PC-9 (cell line): Measurements from ENCODE around the gene MRPL49. TPM values are rescaled to one million over a fixed set of nuclear protein-coding genes. Genes with fewer than 3 reads are reported as not detected.

Experiments
- BruUV-seq: library from RNA; stranded (reverse); fragments of 400-500 nt; replicated peaks from 2 replicates; lab custom pipeline; 2021; lab: Mats Ljungman, UMichigan
- CTCF ChIA-PET: fragments of 300-600 bp; sonication (Branson Sonifier 250); formaldehyde crosslinking; loops from one replicate; lab custom pipeline; 2022; ENCODE audit warnings: antibody characterized with exemption; lab: Charles Lee
- POLR2A ChIA-PET: fragments of 300-600 bp; sonication (Branson Sonifier 250); formaldehyde crosslinking; loops from one replicate; lab custom pipeline; 2022; ENCODE audit warnings: antibody characterized with exemption; ENCODE audit not compliant: unreplicated experiment; lab: Charles Lee
- DNase-seq, 2 experiments: peaks; one replicate each; pipeline versions ENCODE4 v3.0.0 to v3.0.0-alpha.2; 2015 to 2022; ENCODE audit warnings: mixed read lengths in 1 of 2
- H2AFZ ChIP-seq: fragments of 200-600 bp; sonication (generic); 2 replicates; pipeline ENCODE4 v1.8.1; 2017; ENCODE audit warnings: antibody characterized with exemption
- H3F3A ChIP-seq: fragments of 200-600 bp; sonication (generic); 2 replicates; pipeline ENCODE4 v1.8.1; 2017; ENCODE audit warnings: antibody characterized with exemption, mild to moderate bottlenecking, low read depth; ENCODE audit not compliant: insufficient read depth
- H3K27ac ChIP-seq: fragments of 200-600 bp; sonication (generic); 2 replicates; pipeline ENCODE4 v1.6.1; 2016; ENCODE audit warnings: mixed run types
- H3K27me3 ChIP-seq: fragments of 200-600 bp; sonication (generic); 2 replicates; pipeline ENCODE4 v1.6.1; 2016; ENCODE audit warnings: low read depth, mixed run types; ENCODE audit not compliant: insufficient read depth
- H3K36me3 ChIP-seq: fragments of 200-600 bp; sonication (generic); 2 replicates; pipeline ENCODE4 v1.6.1; 2016; ENCODE audit warnings: low read depth, mixed run types
- H3K4me1 ChIP-seq: fragments of 200-600 bp; sonication (generic); replicated peaks from 2 replicates; pipeline ENCODE4 v1.6.1; 2016; ENCODE audit warnings: mixed run types; ENCODE audit not compliant: insufficient read depth
- H3K4me2 ChIP-seq: fragments of 200-600 bp; sonication (generic); 2 replicates; pipeline ENCODE4 v1.6.1; 2017; ENCODE audit warnings: mixed run types
- H3K4me3 ChIP-seq: fragments of 200-600 bp; sonication (generic); 2 replicates; pipeline ENCODE4 v1.6.1; 2016; ENCODE audit warnings: mixed run types
- H3K79me2 ChIP-seq: fragments of 200-600 bp; sonication (generic); 2 replicates; pipeline ENCODE4 v1.6.1; 2017; ENCODE audit warnings: low read depth, mixed run types
- H3K9me2 ChIP-seq: fragments of 200-600 bp; sonication (generic); 2 replicates; pipeline ENCODE4 v1.8.1; 2017; ENCODE audit warnings: mild to moderate bottlenecking; ENCODE audit not compliant: insufficient read depth
- H3K9me3 ChIP-seq: fragments of 200-600 bp; sonication (generic); 2 replicates; pipeline ENCODE4 v1.8.1; 2016; ENCODE audit warnings: low read depth; ENCODE audit not compliant: insufficient read depth
- H4K20me1 ChIP-seq: fragments of 200-600 bp; sonication (generic); 2 replicates; pipeline ENCODE4 v1.8.1; 2017; ENCODE audit not compliant: insufficient read depth
- EZH2 ChIP-seq: fragments of 200-600 bp; sonication (generic); IDR thresholded peaks from 2 replicates; pipeline ENCODE4 v1.8.0; 2017; ENCODE audit warnings: antibody characterized with exemption, low read depth
- intact Hi-C: fragments of 100-400 bp; cut with micrococcal nuclease; formaldehyde crosslinking; loops from one replicate; pipeline ENCODE4 v1.10.0; 2022; ENCODE audit not compliant: unreplicated experiment
- total RNA-seq: library from RNA; stranded (reverse); gene quantifications from 2 replicates; pipeline ENCODE4 v1.2.3, GENCODE V29; 2021
- TF ChIP-seq, protein P1 (sequence below): fragments of 200-600 bp; sonication (generic); conservative IDR thresholded peaks from 2 replicates; pipeline ENCODE4 v1.6.1; 2017; ENCODE audit warnings: mixed run types, antibody characterized with exemption, mild to moderate bottlenecking, moderate library complexity

The MRPL49 gene
- total RNA-seq, 1 experiment from 2014 or later: 95.0 TPM

DNA sequence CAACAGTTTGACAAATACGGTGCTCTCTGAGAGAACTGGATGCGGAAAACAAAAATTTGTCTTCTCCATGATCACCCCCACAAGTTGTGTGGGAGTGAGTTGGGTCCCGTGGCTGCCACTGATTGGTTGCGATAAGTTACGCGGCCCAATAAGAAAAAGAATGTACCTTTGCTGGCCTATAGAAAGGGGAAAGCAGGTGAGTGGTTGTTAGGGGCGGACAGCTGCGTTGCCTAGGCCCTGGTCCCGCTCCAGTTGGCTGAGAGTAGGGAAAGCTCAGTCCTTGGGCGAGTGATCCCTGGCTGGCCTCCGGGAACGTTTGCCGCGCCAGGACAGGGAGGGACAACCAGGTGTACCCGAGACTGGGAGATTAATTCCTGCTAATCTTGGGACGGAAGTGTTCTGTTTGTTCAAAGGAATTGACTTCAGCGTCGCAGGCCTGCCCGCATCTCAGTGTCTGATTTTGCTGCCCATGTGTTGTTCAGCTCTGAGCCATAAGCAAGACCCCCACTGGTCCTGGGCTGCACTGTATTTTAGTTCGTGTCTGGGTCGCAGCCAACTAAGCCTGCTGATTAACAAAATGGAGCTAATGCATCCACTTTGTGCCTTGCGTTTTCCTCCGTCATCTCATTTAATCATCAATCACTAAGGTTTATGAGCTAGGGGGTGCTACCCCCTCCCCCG, 13.0 kb downstream of the MRPL49 start:
- H3K27ac ChIP-seq: peak overlapping the region; percentile 92
- H3F3A ChIP-seq: peaks cover 26% of the 10 kb centered on the region
- TF ChIP-seq EZH2: no peak
- TF ChIP-seq, protein P1, sequence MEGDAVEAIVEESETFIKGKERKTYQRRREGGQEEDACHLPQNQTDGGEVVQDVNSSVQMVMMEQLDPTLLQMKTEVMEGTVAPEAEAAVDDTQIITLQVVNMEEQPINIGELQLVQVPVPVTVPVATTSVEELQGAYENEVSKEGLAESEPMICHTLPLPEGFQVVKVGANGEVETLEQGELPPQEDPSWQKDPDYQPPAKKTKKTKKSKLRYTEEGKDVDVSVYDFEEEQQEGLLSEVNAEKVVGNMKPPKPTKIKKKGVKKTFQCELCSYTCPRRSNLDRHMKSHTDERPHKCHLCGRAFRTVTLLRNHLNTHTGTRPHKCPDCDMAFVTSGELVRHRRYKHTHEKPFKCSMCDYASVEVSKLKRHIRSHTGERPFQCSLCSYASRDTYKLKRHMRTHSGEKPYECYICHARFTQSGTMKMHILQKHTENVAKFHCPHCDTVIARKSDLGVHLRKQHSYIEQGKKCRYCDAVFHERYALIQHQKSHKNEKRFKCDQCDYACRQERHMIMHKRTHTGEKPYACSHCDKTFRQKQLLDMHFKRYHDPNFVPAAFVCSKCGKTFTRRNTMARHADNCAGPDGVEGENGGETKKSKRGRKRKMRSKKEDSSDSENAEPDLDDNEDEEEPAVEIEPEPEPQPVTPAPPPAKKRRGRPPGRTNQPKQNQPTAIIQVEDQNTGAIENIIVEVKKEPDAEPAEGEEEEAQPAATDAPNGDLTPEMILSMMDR: no peak
- peak overlapping the region; percentile 92 for H3K4me3 ChIP-seq
- H3K4me2 ChIP-seq: peak overlapping the region; percentile 89
- BruUV-seq: TSS peak; percentile 72
- H3K27me3 ChIP-seq: no peaks in the 10 kb centered on the region
- intact Hi-C loops: loop anchor here (1.0 kb wide), 2 partner anchors 15 to 48 kb away; no protein-coding TSS in a partner anchor
- H2AFZ ChIP-seq: peak overlapping the region; percentile 80
- ChIA-PET CTCF (interaction anchor here (0.6 to 1.3 kb wide), 4 partner anchors 12 to 195 kb away, joined by 3 to 5 read pairs (median 4); partner anchors contain the start of gene CAPN1), POLR2A (interaction anchor here (0.6 to 1.4 kb wide), 17 partner anchors 10 to 475 kb away, joined by 3 to 25 read pairs (median 5); partner anchors contain the start of genes CAPN1, FAU, MRPL49 and SF1)
- peaks cover 35% of the 10 kb centered on the region for H3K79me2 ChIP-seq
- peaks cover 24% of the 10 kb centered on the region for H3K36me3 ChIP-seq
- peaks cover 19% of the 10 kb centered on the region for H3K4me1 ChIP-seq
- no peaks in the 10 kb centered on the region for H3K9me2 ChIP-seq
- DNase-seq: peak; percentile 95 to 99
- H3K9me3 ChIP-seq: no peaks in the 10 kb centered on the region
- peaks cover 21% of the 10 kb centered on the region for H4K20me1 ChIP-seq

DNA sequence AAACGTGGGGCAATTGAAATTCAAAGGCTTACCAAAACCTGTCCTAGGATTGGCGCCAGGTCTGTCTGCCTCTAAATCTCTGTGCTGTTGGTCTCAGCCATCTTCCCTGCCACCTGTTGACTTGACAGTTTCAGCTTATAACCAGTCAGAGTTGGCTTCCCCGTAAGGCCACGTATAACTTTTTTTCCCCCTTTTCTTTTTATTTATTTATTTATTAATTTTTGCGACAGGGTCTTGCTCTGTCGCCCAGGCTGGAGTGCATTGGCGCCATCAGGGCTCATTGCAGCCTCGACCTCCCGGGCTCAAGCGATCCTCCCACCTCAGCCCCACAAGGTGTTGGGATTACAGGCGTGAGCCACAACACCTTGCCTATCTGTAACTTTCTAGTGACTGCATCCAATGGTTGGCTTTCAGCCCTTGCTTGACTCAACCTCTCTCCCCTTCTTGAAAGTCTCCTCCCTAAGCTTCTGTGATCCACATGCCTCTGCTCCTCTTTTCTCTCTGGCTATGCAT, 13.6 kb downstream of the MRPL49 start:
- peak overlapping the region; percentile 92 for H3K27ac ChIP-seq
- peak overlapping the region; percentile 83 for H3K4me2 ChIP-seq
- BruUV-seq: no TSS peak
- H3K4me3 ChIP-seq: peak overlapping the region; percentile 92
- peaks cover 21% of the 10 kb centered on the region for H4K20me1 ChIP-seq
- intact Hi-C loops: loop anchor here (1.0 kb wide), 2 partner anchors 15 to 48 kb away; no protein-coding TSS in a partner anchor
- CTCF ChIA-PET: interaction anchor here (0.6 to 1.3 kb wide), 4 partner anchors 12 to 194 kb away, joined by 3 to 5 read pairs (median 4); partner anchors contain the start of gene CAPN1
- peaks cover 23% of the 10 kb centered on the region for H3K36me3 ChIP-seq
- POLR2A ChIA-PET: interaction anchor here (0.6 to 1.4 kb wide), 10 partner anchors 10 to 476 kb away, joined by 3 to 25 read pairs (median 6); partner anchors contain the start of genes CAPN1, FAU and MRPL49
- peaks cover 19% of the 10 kb centered on the region for H3K4me1 ChIP-seq
- H3K79me2 ChIP-seq: peaks cover 35% of the 10 kb centered on the region
- H2AFZ ChIP-seq: peak overlapping the region; percentile 80
- TF ChIP-seq, protein P1: no peak
- TF ChIP-seq EZH2: no peak
- H3K9me2 ChIP-seq: no peaks in the 10 kb centered on the region
- DNase-seq: no peak
- H3K27me3 ChIP-seq: no peaks in the 10 kb centered on the region
- H3K9me3 ChIP-seq: no peaks in the 10 kb centered on the region
- H3F3A ChIP-seq: peaks cover 25% of the 10 kb centered on the region

DNA sequence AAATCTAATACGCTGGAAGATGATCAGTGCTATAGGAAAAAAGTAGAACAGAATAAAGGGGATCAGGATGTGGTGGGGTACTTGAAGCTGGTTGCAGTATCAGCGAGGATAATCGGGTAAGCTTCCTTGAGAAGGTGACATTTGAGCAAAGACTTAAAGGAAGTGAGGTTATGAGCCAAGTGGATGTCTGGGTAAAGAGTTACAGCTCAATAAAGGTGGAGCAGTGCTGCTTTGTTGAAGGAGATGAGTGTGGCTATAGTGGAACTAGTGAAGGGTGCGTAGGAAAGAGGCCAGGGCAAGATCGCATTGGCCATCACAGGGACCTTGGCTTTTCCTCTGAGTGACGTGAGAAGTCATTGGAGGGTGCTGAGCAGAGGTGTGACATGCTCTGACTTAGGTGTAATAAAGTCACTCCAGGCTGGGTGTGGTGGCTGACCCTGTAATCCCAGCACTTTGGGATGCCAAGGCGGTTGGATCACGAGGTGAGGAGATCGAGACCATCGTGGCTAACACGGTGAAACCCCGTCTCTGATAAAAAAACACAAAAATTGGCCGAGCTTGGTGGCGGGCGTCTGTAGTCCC, 14.5 kb downstream of the MRPL49 start:
- no peak for DNase-seq
- Histone ChIP-seq H3F3A (peaks cover 16% of the 10 kb centered on the region), H3K36me3 (peaks cover 14% of the 10 kb centered on the region), H2AFZ (no peak overlapping the region), H3K9me2 (no peaks in the 10 kb centered on the region), H3K27me3 (no peaks in the 10 kb centered on the region), H3K4me1 (peaks cover 19% of the 10 kb centered on the region), H3K79me2 (peaks cover 31% of the 10 kb centered on the region), H3K4me2 (no peak overlapping the region; the same call in 1 of the 2 replicates), H3K4me3 (no peak overlapping the region), H3K27ac (peak overlapping the region; percentile 92; the same call in 1 of the 2 replicates), H4K20me1 (peaks cover 15% of the 10 kb centered on the region), H3K9me3 (no peaks in the 10 kb centered on the region)
- intact Hi-C loops: no loop called here
- TF ChIP-seq, protein P1: no peak
- no peak for TF ChIP-seq EZH2
- CTCF ChIA-PET: interaction anchor here (0.6 to 0.7 kb wide), 3 partner anchors 17 to 184 kb away, joined by 3 to 6 read pairs (median 4); no protein-coding TSS in a partner anchor
- POLR2A ChIA-PET: no interaction called here
- no TSS peak for BruUV-seq
